BLaER1 treated with 17β-estradiol and CSF1 and Interleukin-3, amounts not matched to agents 10 nM and 100 nM (cell line): ENCODE measurements around the gene CDK19.

ENCODE experiments used
- H3K27ac ChIP-seq, 11 experiments: shearing (Covaris generic); formaldehyde crosslinking; 2 replicates each; pipeline ENCODE4 v1.8.1; 2022
- H3K27me3 ChIP-seq, 11 experiments: shearing (Covaris generic); formaldehyde crosslinking; 2 replicates each; pipeline ENCODE4 v1.8.1; 2022
- H3K36me3 ChIP-seq, 11 experiments: shearing (Covaris generic); formaldehyde crosslinking; 2 replicates each; pipeline ENCODE4 v1.8.1; 2022
- H3K4me1 ChIP-seq, 10 experiments: shearing (Covaris generic); formaldehyde crosslinking; 2 replicates each; pipeline ENCODE4 v1.8.1; 2022
- H3K4me2 ChIP-seq, 11 experiments: shearing (Covaris generic); formaldehyde crosslinking; 2 replicates each; pipeline ENCODE4 v1.8.1; 2022
- H3K4me3 ChIP-seq, 10 experiments: shearing (Covaris generic); formaldehyde crosslinking; 2 replicates each; pipeline ENCODE4 v1.8.1; 2022
- H3K9ac ChIP-seq, 11 experiments: shearing (Covaris generic); formaldehyde crosslinking; 2 replicates each; pipeline ENCODE4 v1.8.1; 2022
- H3K9me3 ChIP-seq, 11 experiments: shearing (Covaris generic); formaldehyde crosslinking; replicated peaks in 1 of 11; 2 replicates each; pipeline ENCODE4 v1.8.1; 2022
- H4K20me1 ChIP-seq, 11 experiments: shearing (Covaris generic); formaldehyde crosslinking; 2 replicates each; pipeline ENCODE4 v1.8.1; 2022
- Cebpa-rat ChIP-seq, 11 experiments: shearing (Covaris generic); IDR thresholded peaks; 2 replicates each; pipeline ENCODE4 v1.8.1; 2022

The CDK19 gene

DNA sequence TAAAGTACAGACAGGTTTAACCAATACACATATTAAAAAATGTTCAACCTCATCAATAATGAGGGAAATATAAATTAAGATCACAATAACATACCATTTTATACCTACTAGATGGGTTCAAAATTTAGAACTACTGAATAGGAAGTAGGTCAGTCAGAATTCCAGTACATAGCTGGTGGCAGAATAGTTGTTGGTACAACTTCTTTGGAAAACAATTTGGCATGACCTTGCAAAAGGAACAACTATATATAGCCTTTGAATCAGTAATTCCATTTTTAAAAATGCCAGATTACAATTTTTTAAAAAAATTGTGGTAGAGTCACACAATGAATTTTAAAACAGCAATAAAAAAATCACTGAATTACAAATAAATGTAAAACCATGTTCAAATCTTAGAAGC is 165.6 kb downstream of the CDK19 start:
- no peak for TF ChIP-seq Cebpa-rat (IDR thresholded peaks at IDR 0.05)
- no peak overlapping the region for H3K9ac ChIP-seq
- peaks cover 12 to 18% (median 16%) of the 10 kb centered on the region in 11 experiments; a peak in 21 of 22 replicates for H3K9me3 ChIP-seq
- H3K36me3 ChIP-seq, result peaks cover 22 to 65% (median 37%) of the 10 kb centered on the region in 11 experiments
- H3K4me1 ChIP-seq, result no peaks in the 10 kb centered on the region
- no peak overlapping the region for H3K4me2 ChIP-seq
- no peaks in the 10 kb centered on the region for H4K20me1 ChIP-seq
- no peak overlapping the region for H3K27ac ChIP-seq
- H3K27me3 ChIP-seq, result no peaks in the 10 kb centered on the region
- no peak overlapping the region for H3K4me3 ChIP-seq

DNA sequence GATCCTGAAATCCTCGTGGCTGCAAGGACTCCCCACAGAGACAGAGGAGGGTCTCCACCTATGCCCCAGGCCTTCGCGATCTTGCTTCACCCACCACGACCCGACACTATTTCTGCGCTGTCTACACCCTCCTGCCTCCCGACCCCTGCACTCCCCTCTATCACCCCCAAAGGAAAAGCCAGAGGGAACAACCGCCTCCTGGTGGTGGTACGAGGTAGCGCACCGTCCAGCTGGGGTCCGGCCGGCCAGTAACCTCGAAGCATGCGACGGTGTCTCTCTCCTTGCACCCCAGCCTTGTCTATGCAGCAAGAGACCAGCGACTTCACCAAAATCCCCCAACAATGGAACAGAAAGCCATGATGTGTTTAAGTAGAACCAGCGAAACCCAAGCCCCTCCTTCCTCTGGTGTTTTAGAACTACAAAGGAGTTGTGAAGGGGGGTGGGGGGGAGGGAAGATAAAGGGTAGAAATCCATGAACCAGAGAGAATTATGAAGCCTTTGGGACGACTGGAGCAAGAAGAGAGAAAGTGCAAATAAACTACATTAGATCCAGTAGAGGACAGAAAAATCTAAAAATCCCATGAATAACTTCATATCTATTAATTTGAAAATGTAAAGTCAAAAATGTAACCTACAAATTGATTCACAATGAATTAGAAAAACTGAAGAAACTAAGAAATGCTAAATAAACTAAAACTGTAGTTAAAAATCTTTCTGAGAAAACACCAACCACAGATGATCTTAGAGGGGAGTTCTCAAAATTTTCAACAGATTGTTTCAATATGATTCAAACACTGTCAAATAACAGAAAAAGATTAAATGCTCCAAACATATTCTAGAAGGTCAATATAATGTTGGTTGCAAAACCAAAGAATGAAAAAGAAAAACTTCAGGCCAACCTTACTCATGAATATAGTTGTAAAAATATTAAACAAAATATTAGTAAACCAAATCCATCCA is 168.0 kb downstream of the CDK19 start:
- Histone ChIP-seq H4K20me1 (no peaks in the 10 kb centered on the region), H3K27ac (no peak overlapping the region), H3K9me3 (peaks cover 12 to 18% (median 16%) of the 10 kb centered on the region in 11 experiments; a peak in 21 of 22 replicates), H3K9ac (no peak overlapping the region), H3K4me1 (no peaks in the 10 kb centered on the region), H3K4me3 (no peak overlapping the region), H3K4me2 (no peak overlapping the region), H3K36me3 (peaks cover 22 to 64% (median 36%) of the 10 kb centered on the region in 11 experiments), H3K27me3 (no peaks in the 10 kb centered on the region)
- TF ChIP-seq Cebpa-rat (IDR thresholded peaks at IDR 0.05), result no peak

DNA sequence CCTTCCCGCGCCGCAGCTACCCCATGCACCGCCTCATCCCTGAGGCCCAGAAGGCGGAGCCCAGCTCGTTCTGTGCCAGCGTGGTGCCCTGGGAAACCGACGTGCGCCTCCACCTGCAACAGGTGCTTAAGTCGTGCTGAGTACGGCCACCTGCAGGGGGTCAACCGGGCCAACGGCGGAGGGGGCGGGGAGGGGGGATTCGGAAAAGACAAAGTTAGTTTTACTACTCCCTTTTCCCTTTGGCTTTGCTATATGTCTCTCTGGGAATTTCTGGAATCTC is 168.9 kb downstream of the CDK19 start:
- Histone ChIP-seq H3K27ac (no peak overlapping the region), H3K4me2 (no peak overlapping the region), H3K36me3 (peaks cover 22 to 55% (median 36%) of the 10 kb centered on the region in 11 experiments), H4K20me1 (no peaks in the 10 kb centered on the region), H3K4me3 (no peak overlapping the region), H3K9me3 (peaks cover 12 to 18% (median 16%) of the 10 kb centered on the region in 11 experiments; a peak in 21 of 22 replicates), H3K4me1 (no peaks in the 10 kb centered on the region), H3K9ac (no peak overlapping the region), H3K27me3 (no peaks in the 10 kb centered on the region)
- TF ChIP-seq Cebpa-rat (IDR thresholded peaks at IDR 0.05), result no peak

DNA sequence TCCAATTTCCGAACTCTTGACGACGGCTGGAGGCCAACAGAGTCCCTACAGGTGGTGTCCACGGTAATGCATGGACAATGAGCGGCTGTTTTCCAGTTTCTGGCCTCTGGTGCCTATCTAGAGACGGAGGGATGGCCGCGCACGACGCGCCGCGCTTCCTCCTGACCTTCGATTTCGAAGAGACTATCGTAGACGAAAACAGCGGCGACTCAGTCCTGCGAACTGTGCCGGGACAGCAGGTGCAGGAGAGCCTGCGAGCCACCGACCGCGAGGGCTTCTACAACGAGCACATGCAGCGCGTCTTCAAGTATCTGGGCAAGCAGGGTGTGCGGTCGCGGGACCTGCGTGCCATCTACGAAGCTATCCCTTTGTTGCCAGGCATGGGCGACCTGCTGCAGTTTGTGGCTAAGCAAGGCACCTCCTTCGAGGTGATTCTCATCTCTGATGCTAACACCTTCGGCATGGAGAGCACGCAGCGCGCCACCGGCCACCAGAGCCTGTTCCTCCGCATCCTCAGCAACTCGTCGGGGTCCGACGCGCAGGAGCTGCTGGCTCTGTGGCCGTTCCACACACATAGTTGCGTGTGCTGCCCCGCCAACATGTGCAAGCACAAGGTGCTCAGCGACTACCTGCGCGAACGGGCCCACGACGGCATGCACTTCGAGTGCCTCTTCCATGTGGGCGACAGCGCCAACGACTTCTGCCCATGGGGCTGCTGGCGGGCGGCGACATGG is 169.4 kb downstream of the CDK19 start:
- H3K4me3 ChIP-seq, result no peak overlapping the region
- TF ChIP-seq Cebpa-rat (IDR thresholded peaks at IDR 0.05), result no peak
- no peaks in the 10 kb centered on the region for H3K4me1 ChIP-seq
- H3K36me3 ChIP-seq, result peaks cover 24 to 57% (median 39%) of the 10 kb centered on the region in 11 experiments
- no peak overlapping the region for H3K27ac ChIP-seq
- H3K9ac ChIP-seq, result no peak overlapping the region
- H3K27me3 ChIP-seq, result no peaks in the 10 kb centered on the region
- H4K20me1 ChIP-seq, result no peaks in the 10 kb centered on the region
- H3K9me3 ChIP-seq, result peaks cover 12 to 18% (median 16%) of the 10 kb centered on the region in 11 experiments; a peak in 21 of 22 replicates
- no peak overlapping the region for H3K4me2 ChIP-seq

DNA sequence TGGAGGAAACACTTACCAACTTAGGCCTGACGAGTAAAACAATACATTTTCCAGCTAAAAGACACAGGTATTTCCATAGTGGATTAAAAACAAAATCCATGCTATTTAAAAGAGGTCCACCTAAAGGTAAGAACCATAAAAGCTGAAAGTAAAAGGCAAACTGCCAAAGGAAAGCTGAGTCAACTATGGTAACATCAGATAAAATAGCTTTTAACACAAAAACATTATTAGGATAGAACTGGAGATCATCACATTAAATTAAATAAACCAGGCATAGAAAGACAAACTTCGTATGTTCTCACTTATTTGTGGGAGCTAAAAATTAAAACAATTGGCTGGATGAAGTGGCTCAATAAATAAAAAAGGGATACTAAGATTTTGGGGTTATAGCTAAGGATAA is 172.1 kb downstream of the CDK19 start:
- 0 out of 20 replicates have a peak, but pooled peaks cover 0 to 4% (median 0%) of the 10 kb centered on the region in 10 experiments for H3K4me1 ChIP-seq
- TF ChIP-seq Cebpa-rat (IDR thresholded peaks at IDR 0.05), result no peak
- no peaks in the 10 kb centered on the region for H4K20me1 ChIP-seq
- no peaks in the 10 kb centered on the region for H3K27me3 ChIP-seq
- H3K9me3 ChIP-seq, result peaks cover 12 to 18% (median 16%) of the 10 kb centered on the region in 11 experiments; a peak in 21 of 22 replicates
- no peak overlapping the region for H3K4me3 ChIP-seq
- H3K4me2 ChIP-seq, result no peak overlapping the region
- no peak overlapping the region for H3K27ac ChIP-seq
- H3K9ac ChIP-seq, result no peak overlapping the region
- peaks cover 21 to 62% (median 43%) of the 10 kb centered on the region in 11 experiments for H3K36me3 ChIP-seq

DNA sequence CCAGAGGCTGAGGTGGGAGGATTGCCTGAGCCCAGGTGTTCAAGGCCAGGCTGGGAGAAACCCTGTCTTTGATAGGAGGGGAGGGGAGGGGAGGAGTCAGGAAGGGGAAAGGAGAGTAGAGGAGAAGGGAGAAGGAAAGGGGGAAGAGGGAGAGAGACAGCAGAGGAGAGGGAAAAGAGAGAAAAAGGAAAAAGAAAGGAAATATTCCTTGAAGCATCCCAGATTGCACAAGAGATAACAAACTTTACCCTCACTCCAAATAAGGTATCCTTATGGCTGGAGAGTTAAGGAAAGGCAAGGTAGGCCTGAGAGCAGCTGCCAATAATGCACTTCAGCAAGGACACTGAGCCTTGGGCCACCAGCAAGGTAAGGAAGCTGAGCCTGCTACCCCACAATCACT is 172.6 kb downstream of the CDK19 start:
- Histone ChIP-seq H3K36me3 (peaks cover 25 to 62% (median 43%) of the 10 kb centered on the region in 11 experiments), H3K4me2 (no peak overlapping the region), H3K9ac (no peak overlapping the region), H3K4me3 (no peak overlapping the region), H3K4me1 (peaks cover 0 to 5% (median 0%) of the 10 kb centered on the region in 10 experiments; a peak in 2 of 20 replicates), H4K20me1 (no peaks in the 10 kb centered on the region), H3K27me3 (no peaks in the 10 kb centered on the region), H3K27ac (no peak overlapping the region), H3K9me3 (peaks cover 12 to 18% (median 16%) of the 10 kb centered on the region in 11 experiments; a peak in 21 of 22 replicates)
- TF ChIP-seq Cebpa-rat (IDR thresholded peaks at IDR 0.05), result no peak

DNA sequence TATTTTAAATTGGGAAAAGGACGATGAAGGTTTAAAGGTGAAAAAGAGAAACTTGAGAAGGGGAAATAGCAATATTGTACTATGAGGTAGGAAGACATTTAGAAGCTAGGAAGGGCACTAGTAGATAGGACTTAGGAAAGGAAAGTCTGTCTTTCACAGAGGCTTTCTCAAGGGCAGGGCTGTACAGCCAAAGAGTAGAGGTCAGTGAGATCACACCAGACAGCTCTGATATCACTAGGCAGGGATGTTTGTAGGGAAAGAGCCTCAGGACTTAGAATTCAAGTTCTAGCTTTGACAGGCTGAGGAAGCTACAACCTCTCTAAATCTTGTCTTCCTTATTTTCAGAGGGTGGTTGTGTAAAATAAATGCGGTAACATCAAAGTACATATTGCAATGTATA is 178.5 kb downstream of the CDK19 start:
- Histone ChIP-seq H3K27ac (no peak overlapping the region), H3K27me3 (no peaks in the 10 kb centered on the region), H3K4me2 (peak overlapping the region in 1 of 11 experiments; percentile 31; a peak in 2 of 22 replicates), H4K20me1 (no peaks in the 10 kb centered on the region), H3K4me3 (no peak overlapping the region), H3K36me3 (peaks cover 18 to 72% (median 40%) of the 10 kb centered on the region in 11 experiments; a peak in 20 of 22 replicates), H3K9ac (no peak overlapping the region), H3K4me1 (peaks cover 3 to 15% (median 8%) of the 10 kb centered on the region in 10 experiments; a peak in 12 of 20 replicates), H3K9me3 (no peaks in the 10 kb centered on the region)
- TF ChIP-seq Cebpa-rat (IDR thresholded peaks at IDR 0.05), result no peak

DNA sequence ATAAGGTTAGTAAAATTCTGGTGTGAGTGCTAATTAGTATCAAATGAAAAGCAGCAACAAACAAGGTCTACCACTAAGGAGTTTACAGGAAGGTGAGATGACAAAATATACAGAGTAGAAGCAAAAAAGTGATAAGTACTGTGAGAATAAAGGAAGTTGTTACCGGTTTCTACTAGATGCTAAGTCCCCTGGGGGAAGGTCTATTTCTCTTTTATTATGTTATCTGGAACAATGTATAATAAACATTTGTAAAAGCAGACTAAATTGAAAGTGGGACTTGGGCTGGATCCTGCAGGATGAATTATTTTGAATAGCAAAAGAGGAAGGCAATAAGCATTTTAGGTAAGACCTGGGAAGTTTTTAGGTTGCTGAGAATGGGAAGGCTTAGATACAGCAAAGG is 180.2 kb downstream of the CDK19 start:
- Histone ChIP-seq H4K20me1 (no peaks in the 10 kb centered on the region), H3K27ac (no peak overlapping the region), H3K9me3 (no peaks in the 10 kb centered on the region), H3K9ac (no peak overlapping the region), H3K4me3 (no peak overlapping the region), H3K4me1 (peaks cover 3 to 15% (median 8%) of the 10 kb centered on the region in 10 experiments; a peak in 12 of 20 replicates), H3K36me3 (peaks cover 25 to 76% (median 45%) of the 10 kb centered on the region in 11 experiments; a peak in 20 of 22 replicates), H3K4me2 (peak overlapping the region in 4 of 11 experiments; percentile 11 to 42 (median 30); a peak in 4 of 22 replicates), H3K27me3 (no peaks in the 10 kb centered on the region)
- TF ChIP-seq Cebpa-rat (IDR thresholded peaks at IDR 0.05), result no peak

DNA sequence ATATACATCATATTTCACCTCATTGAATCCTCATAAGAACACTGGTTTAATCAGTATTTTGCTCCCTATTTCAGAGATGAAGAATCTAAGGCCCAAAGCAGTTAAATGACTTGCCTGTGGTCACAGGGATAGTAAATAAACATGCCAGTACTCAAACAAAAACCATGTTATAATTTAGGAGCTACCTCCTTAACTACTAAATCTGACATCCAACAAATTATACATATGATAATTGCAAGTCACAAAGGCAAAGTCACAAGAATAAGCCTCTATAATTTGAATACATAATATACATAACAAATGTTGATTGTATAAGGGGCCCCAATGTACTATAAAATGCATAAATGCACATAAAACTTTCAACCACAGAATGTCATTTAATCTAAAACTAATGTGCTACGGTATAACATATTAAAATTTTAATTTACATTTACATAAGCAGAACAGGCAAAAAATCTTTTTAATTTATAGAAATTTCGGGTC is 181.5 kb downstream of the CDK19 start:
- H3K4me2 ChIP-seq, result no peak overlapping the region
- peaks cover 3 to 14% (median 8%) of the 10 kb centered on the region in 10 experiments; a peak in 12 of 20 replicates for H3K4me1 ChIP-seq
- no peaks in the 10 kb centered on the region for H4K20me1 ChIP-seq
- no peaks in the 10 kb centered on the region for H3K9me3 ChIP-seq
- no peak overlapping the region for H3K4me3 ChIP-seq
- no peak overlapping the region for H3K27ac ChIP-seq
- H3K27me3 ChIP-seq, result no peaks in the 10 kb centered on the region
- H3K9ac ChIP-seq, result no peak overlapping the region
- no peak for TF ChIP-seq Cebpa-rat (IDR thresholded peaks at IDR 0.05)
- H3K36me3 ChIP-seq, result peaks cover 30 to 77% (median 50%) of the 10 kb centered on the region in 11 experiments; a peak in 20 of 22 replicates
